GM18951 (cell line): Measurements from ENCODE around the gene CBARP.

ENCODE experiments used
- POLR2A ChIP-seq: IDR thresholded peaks from 4 replicates; pipeline ENCODE4 v1.6.1; 2011; ENCODE audit warnings: mild to moderate bottlenecking; ENCODE audit not compliant: insufficient read length, insufficient read depth; ENCODE audit errors: extremely low read depth
- in situ Hi-C: fragments of 300-500 bp; cut with MboI; formaldehyde crosslinking; loops from one replicate; pipeline ENCODE4 v1.12.0; 2022; ENCODE audit warnings: low sequenced_read_pairs, mixed read lengths, inconsistent platforms; ENCODE audit not compliant: unreplicated experiment

CBARP gene

DNA sequence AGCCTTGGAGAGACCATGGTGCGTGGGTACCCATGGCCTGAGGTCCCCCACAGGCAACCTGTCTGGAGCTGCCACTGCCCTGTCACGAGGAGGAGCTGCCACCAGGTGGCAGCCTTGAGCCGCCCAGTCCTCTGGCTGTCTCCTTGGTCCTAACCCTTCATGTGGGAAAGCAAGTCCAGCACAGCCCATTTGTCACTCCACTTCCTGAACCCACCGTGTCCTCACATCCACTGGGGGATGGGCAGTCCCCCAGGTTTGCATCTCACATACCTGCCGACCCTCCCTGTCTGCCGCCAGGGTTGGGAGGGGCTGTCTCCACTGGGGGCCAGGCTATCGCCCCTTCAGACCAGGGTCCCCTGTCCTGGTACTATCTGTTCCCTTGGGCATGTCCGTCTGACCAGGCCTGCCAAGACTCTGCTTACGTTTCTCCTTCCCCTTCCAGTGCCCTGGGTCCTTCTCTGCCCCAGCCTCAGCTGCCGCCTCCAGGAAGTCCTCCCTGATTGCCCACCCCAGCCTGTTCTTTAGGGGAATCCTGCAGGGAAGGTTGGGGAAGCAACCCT, 42.1 kb upstream of the CBARP start:
- TF ChIP-seq POLR2A: no peak
- in situ Hi-C loops: no loop called here

DNA sequence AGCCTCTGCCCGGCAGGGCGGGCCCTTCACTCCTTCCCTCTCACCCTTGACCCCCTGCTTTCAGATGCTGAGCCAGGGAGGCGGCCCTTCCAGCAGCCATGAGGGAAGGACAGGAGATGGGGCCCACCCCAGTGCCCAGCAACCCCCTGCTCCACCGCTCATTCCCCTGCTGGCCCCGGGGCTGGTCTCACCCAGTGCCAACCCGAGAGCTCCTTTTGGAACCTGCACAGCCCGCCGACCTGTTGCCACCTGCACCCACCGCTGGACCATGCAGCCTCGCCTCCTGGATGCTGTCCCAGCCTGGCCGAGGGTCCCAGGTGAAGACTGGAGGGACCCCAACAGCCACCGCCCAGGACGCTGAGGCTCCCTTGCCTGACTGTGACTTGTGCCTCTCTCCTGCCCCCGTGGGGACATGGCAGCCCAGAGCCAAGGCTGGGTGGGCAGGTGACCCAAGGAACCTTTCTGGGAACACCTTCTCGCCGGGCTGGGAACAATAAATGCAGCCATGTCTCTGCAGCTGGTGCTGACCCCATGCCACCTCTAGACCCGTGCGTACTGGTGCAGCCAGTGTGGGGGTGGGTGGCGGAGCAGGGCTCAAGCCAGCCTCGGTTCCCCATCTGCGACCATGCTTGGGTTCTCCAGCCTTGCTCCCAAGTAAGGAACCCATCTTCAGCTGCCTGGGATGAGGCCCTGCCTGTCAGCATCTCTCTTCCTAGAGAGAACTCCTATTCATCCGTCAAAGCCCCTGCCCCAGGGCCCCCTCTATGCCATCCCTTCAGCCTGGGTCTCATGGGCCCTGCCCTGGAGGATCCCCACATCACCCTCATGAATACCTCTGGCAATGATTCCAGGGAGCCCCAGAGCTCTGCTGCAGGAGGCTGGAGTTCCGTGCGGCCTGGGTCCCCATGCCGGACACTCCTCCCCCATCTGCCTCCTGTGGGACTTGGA, 41.2 kb upstream of the CBARP start:
- in situ Hi-C loops: no loop called here

DNA sequence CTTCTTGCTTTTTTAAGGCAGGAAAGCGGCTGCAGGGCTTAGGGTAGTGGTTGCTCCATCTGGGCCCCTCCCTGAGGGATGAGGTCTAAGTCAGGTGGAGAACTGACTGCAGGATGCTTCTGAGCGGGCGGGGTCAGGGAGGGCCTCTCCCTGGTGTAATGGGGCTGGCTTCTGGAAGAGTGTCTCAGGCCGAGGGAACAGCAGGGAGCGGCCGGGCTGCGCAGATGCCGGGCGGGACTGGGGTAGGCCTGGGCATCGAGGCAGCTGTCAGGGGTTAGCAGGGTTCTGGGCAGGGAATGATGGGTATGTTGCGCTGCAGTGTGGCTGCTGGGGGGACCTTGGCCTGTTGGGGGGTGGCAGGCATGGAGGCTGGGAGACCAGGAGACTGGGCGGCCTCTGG, 40.3 kb upstream of the CBARP start:
- in situ Hi-C loops: no loop called here
- TF ChIP-seq POLR2A: no peak

More for the DNA sequence above, 41.2 kb upstream of the CBARP start:
- TF ChIP-seq POLR2A: no peak

DNA sequence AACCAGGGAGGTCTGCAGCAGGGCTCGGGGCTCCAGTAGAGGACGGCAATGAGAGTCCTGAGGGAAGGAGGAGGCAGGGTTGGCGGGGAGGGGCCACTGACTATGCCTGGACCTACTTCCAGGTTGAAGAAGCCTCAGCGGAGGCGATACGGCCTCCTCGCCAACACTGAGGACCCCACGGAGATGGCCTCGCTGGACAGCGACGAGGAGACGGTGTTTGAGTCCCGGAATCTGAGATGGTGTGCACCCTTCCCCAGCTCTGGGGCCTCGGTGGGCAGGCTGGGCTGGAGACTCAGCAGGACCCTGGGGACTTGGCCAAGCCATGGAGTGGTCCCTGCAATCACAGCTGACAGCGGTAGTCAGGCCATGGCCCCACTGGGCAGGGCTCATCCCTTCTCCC, 39.3 kb upstream of the CBARP start:
- TF ChIP-seq POLR2A: no peak
- in situ Hi-C loops: no loop called here

DNA sequence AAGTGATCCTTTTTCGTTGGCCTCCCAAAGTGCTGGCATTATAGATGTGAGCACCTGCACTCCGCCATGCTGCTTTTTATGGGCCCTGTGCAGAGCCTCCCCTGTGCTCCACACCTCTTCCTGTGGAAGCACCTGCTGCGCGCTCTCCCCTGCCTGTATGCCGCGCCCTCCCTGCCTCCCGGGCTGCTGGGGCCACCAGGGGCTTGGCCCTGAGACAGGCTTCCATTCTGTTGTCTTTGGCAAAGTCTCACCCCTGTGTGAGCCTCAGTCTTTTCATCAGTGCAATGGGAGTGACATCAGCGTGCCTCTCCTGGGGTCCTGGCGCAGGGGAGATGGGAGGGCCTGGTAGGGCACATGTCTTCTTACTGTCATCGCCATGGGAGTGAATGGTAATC, 38.8 kb upstream of the CBARP start:
- TF ChIP-seq POLR2A: no peak
- in situ Hi-C loops: no loop called here

DNA sequence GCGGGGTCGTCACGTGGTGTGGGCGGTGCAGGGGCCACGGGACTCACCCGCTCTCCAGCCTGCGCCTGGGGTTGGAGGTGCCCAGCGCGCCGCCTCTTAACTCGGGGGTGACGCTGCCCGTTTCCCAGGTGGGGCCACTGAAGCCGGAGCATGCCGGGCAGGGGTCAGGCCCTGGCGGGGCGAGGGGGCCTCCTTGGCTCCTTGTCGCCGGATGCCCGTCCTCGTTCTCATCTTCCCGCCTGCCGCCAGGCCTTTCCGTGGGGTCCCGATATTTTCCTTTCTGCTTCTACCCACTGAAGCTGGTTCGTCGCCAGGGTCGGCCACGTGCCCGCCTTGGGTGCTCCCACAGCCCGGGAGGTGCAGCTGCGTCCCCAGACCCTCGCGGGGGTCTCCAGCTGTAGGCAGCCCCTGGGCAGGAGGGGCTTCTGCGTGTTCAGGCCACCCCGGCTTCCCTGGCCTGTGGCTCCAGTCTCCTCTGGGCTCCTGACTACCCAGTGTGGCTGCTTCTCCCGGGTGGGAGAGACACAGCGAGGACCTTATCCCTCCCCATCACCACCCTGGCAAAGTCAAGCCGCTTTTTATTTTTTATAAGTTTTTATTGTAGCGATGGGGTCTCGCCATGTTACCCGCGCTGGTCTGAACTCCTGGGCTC, 38.3 kb upstream of the CBARP start:
- TF ChIP-seq POLR2A: no peak

DNA sequence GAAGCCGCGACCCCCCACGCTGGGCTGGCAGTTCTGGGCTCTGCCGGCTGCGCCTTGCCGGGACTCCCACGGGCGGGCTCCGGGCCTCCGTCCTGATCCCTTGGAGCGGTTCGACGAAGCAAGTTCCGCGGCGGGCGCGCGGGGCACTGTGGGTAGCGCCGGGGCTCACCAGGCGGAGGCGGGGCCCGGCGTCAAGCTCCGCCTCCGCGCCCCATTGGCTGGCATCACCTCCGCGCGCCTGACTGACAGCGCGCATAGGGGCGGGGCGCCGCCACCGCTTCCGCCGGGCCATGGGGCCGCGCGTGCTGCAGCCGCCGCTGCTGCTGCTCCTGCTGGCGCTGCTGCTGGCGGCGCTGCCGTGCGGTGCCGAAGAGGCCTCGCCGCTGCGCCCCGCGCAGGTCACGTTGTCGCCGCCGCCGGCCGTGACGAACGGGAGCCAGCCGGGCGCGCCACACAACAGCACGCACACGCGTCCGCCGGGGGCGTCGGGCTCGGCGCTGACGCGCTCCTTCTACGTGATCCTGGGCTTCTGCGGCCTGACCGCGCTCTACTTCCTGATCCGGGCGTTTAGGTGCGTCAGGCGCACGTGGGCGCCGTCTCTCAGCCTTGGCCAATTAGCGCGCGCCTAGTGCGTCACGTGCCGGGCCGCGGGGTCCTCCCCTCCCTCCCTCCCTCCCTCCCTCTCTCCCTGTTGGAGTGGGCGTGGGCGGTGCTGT, 37.6 kb upstream of the CBARP start, which contains the start of gene FAM174C:
Gene FAM174C (plus strand): TSS at position 271 of the 716 bp plus-strand sequence. CDS start 20 bp downstream, at position 291.
- peak; percentile 95 for TF ChIP-seq POLR2A
- in situ Hi-C loops: no loop called here

More for the DNA sequence above, 38.3 kb upstream of the CBARP start:
- in situ Hi-C loops: no loop called here

DNA sequence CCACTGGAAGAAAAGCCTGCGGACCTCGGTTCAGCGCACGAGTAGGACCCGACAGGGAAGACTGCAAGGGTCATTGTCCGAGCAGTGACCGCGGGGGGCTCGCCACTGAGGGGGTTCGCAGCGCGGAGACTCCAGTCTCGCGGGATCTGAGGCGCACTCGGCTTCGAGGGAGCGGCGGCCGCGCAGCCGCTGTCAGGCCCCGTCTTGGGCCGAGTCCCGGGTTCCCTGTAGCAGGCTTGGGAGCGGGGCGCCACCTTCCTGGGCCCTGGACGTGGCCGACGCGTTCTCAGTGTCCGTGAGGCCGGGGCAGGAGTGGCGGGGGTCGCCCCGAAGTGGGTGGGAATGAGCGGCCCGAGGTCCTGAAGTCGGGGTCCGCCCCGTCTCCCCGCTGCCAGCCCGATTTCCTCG, 37.1 kb upstream of the CBARP start:
- TF ChIP-seq POLR2A: no peak
- in situ Hi-C loops: no loop called here

DNA sequence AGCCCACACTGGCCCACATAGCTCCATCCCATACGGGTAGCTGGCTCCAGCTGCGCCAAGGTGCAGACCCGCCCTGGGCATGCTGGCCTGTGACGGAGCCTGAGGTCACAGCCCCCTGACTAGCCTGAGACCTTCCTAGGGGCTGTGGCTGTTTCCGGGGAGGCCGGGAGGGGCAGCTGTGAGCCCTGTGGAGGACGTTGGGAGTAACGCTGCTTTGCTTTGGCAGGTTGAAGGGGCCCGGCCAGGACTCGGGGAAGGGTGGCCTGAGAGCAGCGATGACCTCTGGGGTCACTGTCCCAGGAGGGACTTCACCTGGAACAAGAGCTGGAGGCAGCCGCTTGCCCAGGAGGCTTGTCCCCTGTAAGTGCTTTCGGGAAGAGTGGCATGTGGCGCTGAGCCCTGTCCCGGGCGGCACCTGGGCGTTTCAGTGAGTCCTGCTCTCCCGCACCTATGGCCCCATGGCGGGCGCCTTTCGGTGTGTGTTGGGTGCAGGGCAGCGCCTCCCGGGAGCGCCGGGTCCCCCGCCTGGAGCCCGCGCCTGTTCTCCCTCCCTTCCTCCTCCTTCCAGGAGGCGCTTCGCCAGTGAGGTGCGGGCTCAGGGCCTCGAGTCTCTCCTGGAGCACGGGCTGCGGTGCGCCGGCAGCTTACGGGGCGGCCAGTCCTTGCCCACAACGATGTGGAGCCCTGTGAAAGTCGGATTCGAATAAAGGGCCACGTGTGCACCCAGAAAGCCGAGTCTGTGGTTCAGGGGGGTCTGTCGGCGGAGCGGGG, 36.5 kb upstream of the CBARP start:
- in situ Hi-C loops: no loop called here
- no peak for TF ChIP-seq POLR2A

DNA sequence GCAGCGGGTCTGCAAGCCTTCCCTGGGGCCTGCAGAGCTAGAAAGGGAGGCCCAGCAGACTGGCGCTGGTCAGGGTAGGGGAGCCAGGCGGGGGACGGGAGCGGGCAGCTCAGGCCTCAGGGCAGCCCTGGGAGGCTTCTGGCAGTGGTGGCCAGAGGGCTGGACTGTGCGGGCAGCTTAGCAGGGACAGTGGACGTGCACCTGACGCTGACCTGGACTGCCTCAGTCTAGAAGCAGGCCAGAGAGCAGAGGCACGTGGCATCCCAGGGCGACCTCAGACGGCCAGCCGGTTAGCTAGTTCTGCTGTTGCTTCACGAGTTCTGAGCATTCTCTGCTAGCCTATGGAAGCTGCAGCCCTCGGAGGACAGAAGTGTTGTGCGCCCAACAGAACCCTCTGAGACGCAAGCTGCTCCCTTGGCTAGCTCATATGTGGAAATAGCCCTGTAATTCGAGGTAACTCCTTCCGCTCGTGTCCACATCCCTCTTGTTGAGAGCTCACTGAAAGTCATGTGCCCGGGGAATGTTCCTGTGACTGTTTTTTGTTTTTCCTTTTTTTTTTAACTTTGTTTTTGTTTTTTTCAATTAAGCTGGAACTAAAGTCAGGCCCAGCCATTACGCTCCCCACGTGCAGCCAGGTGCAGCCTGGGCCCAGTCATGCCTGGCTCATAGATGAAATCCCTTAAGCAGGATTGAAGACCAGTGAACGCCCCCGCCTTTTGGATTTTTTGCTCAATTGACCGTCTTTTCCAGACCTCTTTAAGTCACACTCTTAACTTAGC, 35.6 kb upstream of the CBARP start:
- in situ Hi-C loops: no loop called here

DNA sequence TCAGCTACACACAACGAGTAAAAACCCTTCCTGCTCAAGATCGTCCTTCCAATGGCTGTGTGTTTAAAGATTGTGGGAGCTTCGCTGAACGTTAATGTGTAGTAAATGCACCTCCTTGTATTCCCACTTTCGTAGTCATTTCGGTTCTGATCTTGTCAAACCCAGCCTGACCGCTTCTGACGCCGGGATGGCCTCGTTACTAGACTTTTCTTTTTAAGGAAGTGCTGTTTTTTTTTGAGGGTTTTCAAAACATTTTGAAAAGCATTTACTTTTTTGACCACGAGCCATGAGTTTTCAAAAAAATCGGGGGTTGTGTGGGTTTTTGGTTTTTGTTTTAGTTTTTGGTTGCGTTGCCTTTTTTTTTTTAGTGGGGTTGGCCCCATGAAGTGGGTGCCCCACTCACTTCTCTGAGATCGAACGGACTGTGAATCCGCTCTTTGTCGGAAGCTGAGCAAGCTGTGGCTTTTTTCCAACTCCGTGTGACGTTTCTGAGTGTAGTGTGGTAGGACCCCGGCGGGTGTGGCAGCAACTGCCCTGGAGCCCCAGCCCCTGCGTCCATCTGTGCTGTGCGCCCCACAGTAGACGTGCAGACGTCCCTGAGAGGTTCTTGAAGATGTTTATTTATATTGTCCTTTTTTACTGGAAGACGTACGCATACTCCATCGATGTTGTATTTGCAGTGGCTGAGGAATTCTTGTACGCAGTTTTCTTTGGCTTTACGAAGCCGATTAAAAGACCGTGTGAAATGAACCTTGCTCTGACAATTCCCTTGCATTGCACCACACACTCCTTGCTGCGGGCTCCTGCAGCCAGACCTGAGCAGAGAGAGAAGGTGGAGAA, 34.8 kb upstream of the CBARP start:
- no peak for TF ChIP-seq POLR2A
- in situ Hi-C loops: no loop called here

More for the DNA sequence above, 35.6 kb upstream of the CBARP start:
- peak; percentile 21 for TF ChIP-seq POLR2A
